Measurements from ENCODE around the gene SYT14. TPM values are rescaled to one million over a fixed set of nuclear protein-coding genes. Genes with fewer than 3 reads are reported as not detected.
"Not testable (repeated sequence)": the region's sequence is repeated elsewhere in the genome, so short reads cannot be mapped to it uniquely, and the experiment has no call there.

The SYT14 gene
- total RNA-seq, 4 donors from 2014 or later: 0.04 to 2.8 (median 0.12) TPM; not detected in 1

DNA sequence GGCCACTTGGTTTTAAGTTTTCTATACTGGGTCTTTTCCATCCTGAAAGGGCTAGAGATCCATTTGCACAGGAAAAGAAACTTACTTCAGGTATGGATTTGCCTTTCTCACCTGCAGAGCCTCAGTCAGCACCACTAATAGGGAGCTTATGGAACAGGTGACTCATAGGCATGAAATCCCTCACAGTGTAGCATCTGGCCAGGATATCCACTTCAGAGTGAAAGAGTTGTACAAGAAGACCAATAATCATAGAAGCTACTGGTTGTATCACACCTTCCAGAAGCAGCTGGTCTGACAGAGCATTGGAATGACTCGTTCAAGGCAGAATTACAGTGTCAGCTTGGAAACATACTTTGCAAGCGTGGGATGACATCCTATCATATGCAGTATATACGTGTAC is 26.3 kb upstream of the SYT14 start:
- DNase-seq (ENCODE audit: low spot score in 2 of 2): no peak
- 94% methylated on average over 3 of the region's 3 CpGs; no CpG with 5 or more reads in 1 of the 2 donors for WGBS, 2 donors
- no peak for TF ChIP-seq POLR2A (IDR thresholded peaks at IDR 0.05)
- TF ChIP-seq, protein P1, sequence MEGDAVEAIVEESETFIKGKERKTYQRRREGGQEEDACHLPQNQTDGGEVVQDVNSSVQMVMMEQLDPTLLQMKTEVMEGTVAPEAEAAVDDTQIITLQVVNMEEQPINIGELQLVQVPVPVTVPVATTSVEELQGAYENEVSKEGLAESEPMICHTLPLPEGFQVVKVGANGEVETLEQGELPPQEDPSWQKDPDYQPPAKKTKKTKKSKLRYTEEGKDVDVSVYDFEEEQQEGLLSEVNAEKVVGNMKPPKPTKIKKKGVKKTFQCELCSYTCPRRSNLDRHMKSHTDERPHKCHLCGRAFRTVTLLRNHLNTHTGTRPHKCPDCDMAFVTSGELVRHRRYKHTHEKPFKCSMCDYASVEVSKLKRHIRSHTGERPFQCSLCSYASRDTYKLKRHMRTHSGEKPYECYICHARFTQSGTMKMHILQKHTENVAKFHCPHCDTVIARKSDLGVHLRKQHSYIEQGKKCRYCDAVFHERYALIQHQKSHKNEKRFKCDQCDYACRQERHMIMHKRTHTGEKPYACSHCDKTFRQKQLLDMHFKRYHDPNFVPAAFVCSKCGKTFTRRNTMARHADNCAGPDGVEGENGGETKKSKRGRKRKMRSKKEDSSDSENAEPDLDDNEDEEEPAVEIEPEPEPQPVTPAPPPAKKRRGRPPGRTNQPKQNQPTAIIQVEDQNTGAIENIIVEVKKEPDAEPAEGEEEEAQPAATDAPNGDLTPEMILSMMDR (IDR thresholded peaks at IDR 0.05): no peak
- no peak overlapping the region for H3K4me3 ChIP-seq (ENCODE audit: low read depth, poor library complexity, severe bottlenecking)
- intact Hi-C loops (cut with DNase I; ENCODE audit: low total_unique reads): no loop called here

GRCh38 chr1:209912306-209912705 is 25.7 kb upstream of the SYT14 start:
- no peak for DNase-seq (ENCODE audit: low spot score in 2 of 2)
- 78% methylated on average over 2 of the region's 2 CpGs; no CpG with 5 or more reads in 1 of the 2 donors for WGBS, 2 donors
- intact Hi-C loops (cut with DNase I; ENCODE audit: low total_unique reads): no loop called here

GRCh38 chr1:209919637-209920036 is 18.4 kb upstream of the SYT14 start:
- DNase-seq (ENCODE audit: low spot score in 2 of 2); intact Hi-C loops (cut with DNase I; ENCODE audit: low total_unique reads); H3K4me3 ChIP-seq (ENCODE audit: low read depth, poor library complexity, severe bottlenecking): not testable (repeated sequence)
- WGBS, 2 donors: 77 to 96% methylated on average over 5 to 12 of the region's 12 CpGs

More at GRCh38 chr1:209912306-209912705, 25.7 kb upstream of the SYT14 start:
- no peak for TF ChIP-seq POLR2A (IDR thresholded peaks at IDR 0.05)
- TF ChIP-seq, protein P1 (IDR thresholded peaks at IDR 0.05): no peak
- no peak overlapping the region for H3K4me3 ChIP-seq (ENCODE audit: low read depth, poor library complexity, severe bottlenecking)

DNA sequence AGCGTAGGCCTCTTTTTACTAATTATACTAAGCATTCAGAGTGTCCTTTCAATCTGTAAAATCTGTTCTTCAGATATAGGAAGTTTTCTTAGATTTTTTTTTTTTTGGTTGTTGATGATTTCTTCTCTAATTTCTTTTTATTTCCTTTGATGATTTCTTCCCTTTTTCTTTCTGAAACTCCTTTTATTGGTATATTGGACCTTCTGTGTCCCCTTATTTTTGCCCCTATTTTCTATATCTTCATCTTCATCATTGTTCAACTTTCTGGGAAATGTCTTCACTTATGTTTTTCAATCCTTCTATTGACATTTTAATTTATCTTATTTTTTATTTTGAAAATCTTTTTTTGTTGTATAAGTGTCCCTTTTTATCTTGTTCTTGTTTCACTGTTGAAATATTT is 17.2 kb upstream of the SYT14 start:
- 92% methylated on average over 1 of the region's 1 CpG for WGBS, 2 donors
- no peak for TF ChIP-seq POLR2A (IDR thresholded peaks at IDR 0.05)
- no peak overlapping the region for H3K4me3 ChIP-seq (ENCODE audit: low read depth, poor library complexity, severe bottlenecking)
- no peak for DNase-seq (ENCODE audit: low spot score in 2 of 2)
- intact Hi-C loops (cut with DNase I; ENCODE audit: low total_unique reads): no loop called here

- intact Hi-C loops (cut with DNase I; ENCODE audit: low total_unique reads): no loop called here
- TF ChIP-seq, protein P1 (IDR thresholded peaks at IDR 0.05): no peak
Measured at GRCh38 chr1:209924390-209924789, 13.6 kb upstream of the SYT14 start.

GRCh38 chr1:209926045-209926444 is 12.0 kb upstream of the SYT14 start:
- no peak for TF ChIP-seq POLR2A (IDR thresholded peaks at IDR 0.05)
- TF ChIP-seq, protein P1 (IDR thresholded peaks at IDR 0.05): no peak
- no peak for DNase-seq (ENCODE audit: low spot score in 2 of 2)
- WGBS, 2 donors: 20 to 22% methylated on average over 3 of the region's 3 CpGs
- no peak overlapping the region for H3K4me3 ChIP-seq (ENCODE audit: low read depth, poor library complexity, severe bottlenecking)
- intact Hi-C loops (cut with DNase I; ENCODE audit: low total_unique reads): no loop called here

More at GRCh38 chr1:209924390-209924789, 13.6 kb upstream of the SYT14 start:
- DNase-seq (ENCODE audit: low spot score in 2 of 2): no peak
- H3K4me3 ChIP-seq (ENCODE audit: low read depth, poor library complexity, severe bottlenecking): no peak overlapping the region

- no peak for DNase-seq (ENCODE audit: low spot score in 2 of 2)
- no peak overlapping the region for H3K4me3 ChIP-seq (ENCODE audit: low read depth, poor library complexity, severe bottlenecking)
- intact Hi-C loops (cut with DNase I; ENCODE audit: low total_unique reads): no loop called here
- TF ChIP-seq POLR2A (IDR thresholded peaks at IDR 0.05): no peak
- TF ChIP-seq, protein P1 (IDR thresholded peaks at IDR 0.05): no peak
Measured at GRCh38 chr1:209927466-209927865, 10.6 kb upstream of the SYT14 start.
